Naive thymus-derived CD4-positive, alpha-beta T cell (primary cell): ENCODE data around the gene POFUT2. TPM values are rescaled to one million over a fixed set of nuclear protein-coding genes. Genes with fewer than 3 reads are reported as not detected.
A peak's percentile ranks its signal among the peaks of the same experiment; 100 is the strongest.

Source experiments
- ATAC-seq: fragments of 150-1000 bp; cut with Tn5 transposase; 2 replicates; pipeline ENCODE4 v1.10.0; 2021; ENCODE audit warnings: mild to moderate bottlenecking, moderate library complexity
- CTCF ChIA-PET: fragments of 350-600 bp; sonication (Branson Sonifier 250); formaldehyde crosslinking; loops from one replicate; lab custom pipeline; 2021; ENCODE audit warnings: antibody characterized with exemption; lab: Charles Lee
- POLR2A ChIA-PET: fragments of 350-600 bp; sonication (Branson Sonifier 250); formaldehyde crosslinking; loops from one replicate; lab custom pipeline; 2021; ENCODE audit warnings: antibody characterized with exemption, inconsistent platforms; lab: Charles Lee
- DNase-seq, 9 donors: peaks; one replicate each; pipeline versions ENCODE4 v3.0.0 to v3.0.0-alpha.2; 2020 to 2022; ENCODE audit warnings: mixed read lengths in 1 of 9
- H3K27ac ChIP-seq: one replicate; pipeline ENCODE4 v1.7.0; 2013; ENCODE audit warnings: mild to moderate bottlenecking, low read depth, low read length, moderate library complexity
- H3K27me3 ChIP-seq, 2 donors: one replicate each; pipeline ENCODE4 v1.7.0; 2013; ENCODE audit warnings: low read length in 2 of 2, mild to moderate bottlenecking in 2 of 2, moderate library complexity in 2 of 2; ENCODE audit not compliant: control insufficient read depth in 2 of 2, insufficient read depth in 2 of 2
- H3K36me3 ChIP-seq, 3 experiments: 1 replicate in 2 of 3; 2 replicates in 1 of 3; pipeline ENCODE4 v1.7.0; 2013; ENCODE audit warnings: low read length in 3 of 3, mild to moderate bottlenecking in 3 of 3, moderate library complexity in 1 of 3; ENCODE audit not compliant: insufficient read depth in 3 of 3, control insufficient read depth in 2 of 3
- H3K4me1 ChIP-seq, 2 donors: one replicate each; pipeline ENCODE4 v1.7.0; 2013; ENCODE audit warnings: low read length in 2 of 2, mild to moderate bottlenecking in 2 of 2, moderate library complexity in 1 of 2; ENCODE audit not compliant: control insufficient read depth in 2 of 2, insufficient read depth in 2 of 2
- H3K4me3 ChIP-seq: 2 replicates; pipeline ENCODE4 v1.7.0; 2013; ENCODE audit warnings: mild to moderate bottlenecking, low read length
- H3K9me3 ChIP-seq, 3 experiments: 1 replicate in 2 of 3; 2 replicates in 1 of 3; pipeline ENCODE4 v1.7.0; 2013; ENCODE audit warnings: low read length in 3 of 3; ENCODE audit not compliant: control insufficient read depth in 2 of 3
- H3K27ac Mint-ChIP-seq, 9 donors: one replicate each; pipeline ENCODE4 v1.8.0; 2020 to 2022; ENCODE audit warnings: mixed read lengths in 9 of 9, mild to moderate bottlenecking in 8 of 9, moderate library complexity in 5 of 9, inconsistent platforms in 2 of 9
- H3K27me3 Mint-ChIP-seq, 5 donors: one replicate each; pipeline ENCODE4 v1.8.0; 2021 to 2022; ENCODE audit warnings: mixed read lengths in 5 of 5, mild to moderate bottlenecking in 1 of 5
- H3K36me3 Mint-ChIP-seq, 5 donors: one replicate each; pipeline ENCODE4 v1.8.0; 2020 to 2022; ENCODE audit warnings: mixed read lengths in 5 of 5, mild to moderate bottlenecking in 3 of 5, inconsistent platforms in 1 of 5
- H3K4me1 Mint-ChIP-seq, 7 donors: one replicate each; pipeline ENCODE4 v1.8.0; 2020 to 2022; ENCODE audit warnings: mixed read lengths in 7 of 7, mild to moderate bottlenecking in 3 of 7, inconsistent platforms in 1 of 7
- H3K4me3 Mint-ChIP-seq, 10 donors: one replicate each; pipeline ENCODE4 v1.8.0; 2020 to 2022; ENCODE audit warnings: mild to moderate bottlenecking in 10 of 10, mixed read lengths in 10 of 10, moderate library complexity in 6 of 10, inconsistent platforms in 2 of 10
- H3K9me3 Mint-ChIP-seq, 11 donors: one replicate each; pipeline ENCODE4 v1.8.0; 2020 to 2022; ENCODE audit warnings: mixed read lengths in 11 of 11, mild to moderate bottlenecking in 4 of 11, inconsistent platforms in 1 of 11, moderate library complexity in 1 of 11
- intact Hi-C, 2 donors: fragments of 100-400 bp; cut with micrococcal nuclease; formaldehyde crosslinking; loops; one replicate each; pipeline ENCODE4 v1.15.1; 2023
- polyA plus RNA-seq, 2 donors: library from polyadenylated mRNA; unstranded; fragments of 300-500 nt; fragmentation: Illumina TruSeq; gene quantifications; one replicate each; pipeline ENCODE4 v1.2.3, GENCODE V29; 2021
- total RNA-seq, 6 experiments: library from RNA in 5 of 6; stranded (reverse) in 5 of 6; gene quantifications; 1 replicate in 5 of 6; 2 replicates in 1 of 6; pipeline ENCODE4 v1.2.3 and lab custom pipeline; 2021 to 2026

POFUT2 gene
- total and polyA plus RNA-seq, 7 experiments from 2014 or later: 3.8 to 53.3 (median 45.3) TPM

- POLR2A ChIA-PET: interaction anchor here (0.6 kb wide), 1 partner anchor 50 kb away, joined by 3 read pairs; no protein-coding TSS in a partner anchor
Measured at GRCh38 chr21:45257673-45258341, 29.9 kb downstream of the POFUT2 start.

GRCh38 chr21:45256912-45257672 lies 30.6 kb downstream of the POFUT2 start:
- Histone ChIP-seq H3K27me3 (peaks cover 0 to 5% of the 10 kb centered on the region in 2 donors), H3K4me1 (peaks cover 0 to 5% of the 10 kb centered on the region in 2 donors), H3K9me3 (no peaks in the 10 kb centered on the region), H3K27ac (no peak overlapping the region), H3K4me3 (no peak overlapping the region), H3K36me3 (no peaks in the 10 kb centered on the region)
- peak; percentile 58 for ATAC-seq
- H3K4me1 Mint-ChIP-seq: peaks cover 0 to 18% (median 9%) of the 10 kb centered on the region in 7 donors
- no peak for DNase-seq
- peak overlapping the region in 5 of 10 donors; percentile 7 to 54 (median 38) for H3K4me3 Mint-ChIP-seq
- H3K27me3 Mint-ChIP-seq: peaks cover 5 to 16% (median 13%) of the 10 kb centered on the region in 5 donors
- H3K9me3 Mint-ChIP-seq: no peaks in the 10 kb centered on the region
- ChIA-PET CTCF (interaction anchor here (0.6 kb wide), 1 partner anchor 1527 kb away, joined by 3 read pairs; no protein-coding TSS in a partner anchor), POLR2A (interaction anchor here (0.6 kb wide), 1 partner anchor 10 kb away, joined by 4 read pairs; no protein-coding TSS in a partner anchor)
- no peaks in the 10 kb centered on the region for H3K36me3 Mint-ChIP-seq
- peak overlapping the region in 2 of 9 donors; percentile 23 to 46 for H3K27ac Mint-ChIP-seq
- intact Hi-C loops: loop anchor here in 1 of 2 donors (10.0 kb wide), 1 partner anchor 102 kb away; no protein-coding TSS in a partner anchor

More at GRCh38 chr21:45257673-45258341, 29.9 kb downstream of the POFUT2 start:
- intact Hi-C loops: loop anchor here in 1 of 2 donors (10.0 kb wide), 1 partner anchor 103 kb away; no protein-coding TSS in a partner anchor
- peaks cover 0 to 5% of the 10 kb centered on the region in 2 donors for H3K4me1 ChIP-seq
- peaks cover 5 to 16% (median 13%) of the 10 kb centered on the region in 5 donors for H3K27me3 Mint-ChIP-seq
- CTCF ChIA-PET: interaction anchor here (0.5 to 0.6 kb wide), 2 partner anchors 180 to 1527 kb away, joined by 3 read pairs; no protein-coding TSS in a partner anchor
- no peak overlapping the region for H3K27ac Mint-ChIP-seq
- H3K4me3 ChIP-seq: no peak overlapping the region
- peaks cover 0 to 18% (median 9%) of the 10 kb centered on the region in 7 donors for H3K4me1 Mint-ChIP-seq
- no peaks in the 10 kb centered on the region for H3K36me3 ChIP-seq
- H3K4me3 Mint-ChIP-seq: peak overlapping the region in 1 of 10 donors; percentile 7
- no peaks in the 10 kb centered on the region for H3K9me3 Mint-ChIP-seq
- no peaks in the 10 kb centered on the region for H3K9me3 ChIP-seq
- peaks cover 0 to 5% of the 10 kb centered on the region in 2 donors for H3K27me3 ChIP-seq
- DNase-seq (no peak), ATAC-seq (no peak)
- no peaks in the 10 kb centered on the region for H3K36me3 Mint-ChIP-seq
- no peak overlapping the region for H3K27ac ChIP-seq

- Histone ChIP-seq H3K27me3 (peaks cover 0 to 5% of the 10 kb centered on the region in 2 donors), H3K27ac (no peak overlapping the region), H3K4me3 (no peak overlapping the region), H3K4me1 (peaks cover 0 to 5% of the 10 kb centered on the region in 2 donors), H3K9me3 (no peaks in the 10 kb centered on the region), H3K36me3 (no peaks in the 10 kb centered on the region)
- ChIA-PET POLR2A (interaction anchor here (0.6 kb wide), 1 partner anchor 9 kb away, joined by 4 read pairs; no protein-coding TSS in a partner anchor), CTCF (no interaction called here)
- DNase-seq: no peak
- H3K9me3 Mint-ChIP-seq: no peaks in the 10 kb centered on the region
- H3K4me1 Mint-ChIP-seq: peaks cover 0 to 18% (median 9%) of the 10 kb centered on the region in 7 donors
- intact Hi-C loops: loop anchor here in 1 of 2 donors (10.0 kb wide), 1 partner anchor 101 kb away; no protein-coding TSS in a partner anchor
- no peaks in the 10 kb centered on the region for H3K36me3 Mint-ChIP-seq
- peak; percentile 14 for ATAC-seq
- H3K4me3 Mint-ChIP-seq: peak overlapping the region in 7 of 10 donors; percentile 4 to 67 (median 33)
- H3K27ac Mint-ChIP-seq: peak overlapping the region in 2 of 9 donors; percentile 5 to 43
- peaks cover 5 to 16% (median 13%) of the 10 kb centered on the region in 5 donors for H3K27me3 Mint-ChIP-seq
Measured at GRCh38 chr21:45256021-45256911, 31.4 kb downstream of the POFUT2 start.

- Mint-ChIP-seq H3K4me3 (peak overlapping the region in 5 of 10 donors; percentile 4 to 67 (median 33)), H3K9me3 (no peaks in the 10 kb centered on the region), H3K4me1 (peaks cover 0 to 18% (median 9%) of the 10 kb centered on the region in 7 donors), H3K27me3 (peaks cover 5 to 16% (median 13%) of the 10 kb centered on the region in 5 donors), H3K27ac (peak overlapping the region in 1 of 9 donors; percentile 43), H3K36me3 (no peaks in the 10 kb centered on the region)
- H3K27me3 ChIP-seq: peaks cover 0 to 5% of the 10 kb centered on the region in 2 donors
- peak in 1 of 9 donors; percentile 31 for DNase-seq
- H3K36me3 ChIP-seq: no peaks in the 10 kb centered on the region
- peak; percentile 67 for ATAC-seq
- no peak overlapping the region for H3K27ac ChIP-seq
- H3K4me3 ChIP-seq: no peak overlapping the region
- H3K4me1 ChIP-seq: peaks cover 0 to 5% of the 10 kb centered on the region in 2 donors
- POLR2A ChIA-PET: interaction anchor here (0.6 kb wide), 1 partner anchor 526 kb away, joined by 3 read pairs; no protein-coding TSS in a partner anchor
- intact Hi-C loops: loop anchor here in 1 of 2 donors (10.0 kb wide), 1 partner anchor 101 kb away; no protein-coding TSS in a partner anchor
- H3K9me3 ChIP-seq: no peaks in the 10 kb centered on the region
- CTCF ChIA-PET: interaction anchor here (0.6 kb wide), 1 partner anchor 163 kb away, joined by 3 read pairs; no protein-coding TSS in a partner anchor
Measured at GRCh38 chr21:45255381-45256020, 32.2 kb downstream of the POFUT2 start.

- Mint-ChIP-seq H3K4me3 (peak overlapping the region in 3 of 10 donors; percentile 11 to 70 (median 33)), H3K27ac (no peak overlapping the region), H3K27me3 (peaks cover 5 to 18% (median 13%) of the 10 kb centered on the region in 5 donors), H3K36me3 (no peaks in the 10 kb centered on the region), H3K9me3 (no peaks in the 10 kb centered on the region), H3K4me1 (peaks cover 0 to 18% (median 9%) of the 10 kb centered on the region in 7 donors)
- Histone ChIP-seq H3K4me1 (peaks cover 0 to 5% of the 10 kb centered on the region in 2 donors), H3K27ac (no peak overlapping the region), H3K4me3 (no peak overlapping the region), H3K36me3 (no peaks in the 10 kb centered on the region), H3K27me3 (peaks cover 0 to 5% of the 10 kb centered on the region in 2 donors), H3K9me3 (no peaks in the 10 kb centered on the region)
- POLR2A ChIA-PET: no interaction called here
- intact Hi-C loops: loop anchor here in 1 of 2 donors (10.0 kb wide), 1 partner anchor 100 kb away; no protein-coding TSS in a partner anchor
- no peak for DNase-seq
- CTCF ChIA-PET: no interaction called here
- no peak for ATAC-seq
Measured at GRCh38 chr21:45254460-45254930, 33.2 kb downstream of the POFUT2 start.
